Spleen (tissue), 11 donors: ENCODE data around the gene SLC27A1. TPM values are rescaled to one million over a fixed set of nuclear protein-coding genes. Genes with fewer than 3 reads are reported as not detected.
"Not testable (repeated sequence)": the region's sequence is repeated elsewhere in the genome, so short reads cannot be mapped to it uniquely, and the experiment has no call there.

Experiments used
- DNase-seq: peaks from one replicate; pipeline ENCODE4 v3.0.0-alpha.2; 2020
- H3K27ac ChIP-seq, 8 donors: fragments of 200-600 bp; sonication (generic) in 7 of 8; 1 replicate in 4 of 8; 2 replicates in 4 of 8; pipeline versions ENCODE4 v1.5.0 to v1.8.0; 2016 to 2021; ENCODE audit warnings: inconsistent platforms in 4 of 8, mild to moderate bottlenecking in 4 of 8, moderate library complexity in 1 of 8
- H3K27me3 ChIP-seq, 7 donors: fragments of 200-600 bp; sonication (generic) in 6 of 7; replicated peaks in 1 of 7; 1 replicate in 4 of 7; 2 replicates in 3 of 7; pipeline versions ENCODE4 v1.5.0 to v1.8.0; 2016 to 2021; ENCODE audit warnings: inconsistent platforms in 3 of 7, mild to moderate bottlenecking in 1 of 7
- H3K36me3 ChIP-seq, 6 donors: fragments of 200-600 bp; sonication (generic) in 5 of 6; 1 replicate in 4 of 6; 2 replicates in 2 of 6; pipeline versions ENCODE4 v1.5.0 to v1.8.0; 2016 to 2021; ENCODE audit warnings: inconsistent platforms in 2 of 6
- H3K4me1 ChIP-seq, 6 donors: fragments of 200-600 bp; sonication (generic) in 5 of 6; 1 replicate in 3 of 6; 2 replicates in 3 of 6; pipeline versions ENCODE4 v1.5.0 to v1.8.0; 2016 to 2021; ENCODE audit warnings: inconsistent platforms in 3 of 6
- H3K4me3 ChIP-seq, 8 donors: fragments of 200-600 bp; sonication (generic) in 7 of 8; 1 replicate in 4 of 8; 2 replicates in 4 of 8; pipeline versions ENCODE4 v1.5.0 to v1.8.0; 2016 to 2021; ENCODE audit warnings: inconsistent platforms in 4 of 8, mild to moderate bottlenecking in 4 of 8, moderate library complexity in 2 of 8
- H3K9me3 ChIP-seq, 8 donors: fragments of 200-600 bp; sonication (generic) in 7 of 8; 1 replicate in 4 of 8; 2 replicates in 4 of 8; pipeline versions ENCODE4 v1.5.0 to v1.8.0; 2016 to 2021; ENCODE audit warnings: inconsistent platforms in 4 of 8
- CTCF ChIP-seq, 11 experiments: fragments of 200-600 bp in 7 of 11; fragments of 450-650 bp in 4 of 11; sonication (generic) in 4 of 11; IDR thresholded peaks in 8 of 11; conservative IDR thresholded peaks in 3 of 11; 1 replicate in 7 of 11; 2 replicates in 4 of 11; pipeline versions ENCODE4 v1.4.0 to v1.8.0; 2016 to 2021; ENCODE audit warnings: antibody characterized with exemption in 11 of 11, inconsistent platforms in 4 of 11, mild to moderate bottlenecking in 1 of 11
- POLR2A ChIP-seq, 3 donors: fragments of 450-650 bp; IDR thresholded peaks; one replicate each; pipeline ENCODE4 v1.5.1; 2017; ENCODE audit warnings: antibody characterized with exemption in 3 of 3, mild to moderate bottlenecking in 1 of 3
- POLR2AphosphoS5 ChIP-seq, 3 donors: sonication (generic); formaldehyde crosslinking; IDR thresholded peaks; one replicate each; pipeline ENCODE4 v1.5.1; 2017; ENCODE audit warnings: antibody characterized with exemption in 3 of 3
- WGBS, 5 donors: extraction: QIAGEN DNeasy Blood & Tissue Kit in 3 of 5; methylation state at CpG; one replicate each; pipeline versions ENCODE4 v1.1.5 to v1.1.7; 2013 to 2018; 5-methylcytosine and 5-hydroxymethylcytosine counted together
- intact Hi-C: fragments of 100-400 bp; cut with DNase I; formaldehyde crosslinking; loops from one replicate; pipeline ENCODE4 v1.15.0; 2023; ENCODE audit warnings: low total_unique reads
- polyA plus RNA-seq, 3 donors: library from polyadenylated mRNA; stranded (reverse); fragments of 200-250 nt; gene quantifications; one replicate each; pipeline ENCODE4 v1.2.1, GENCODE V29; 2013
- total RNA-seq, 7 donors: library from RNA; depleted of rRNA in 3 of 7; stranded (reverse); fragments of >200 nt in 3 of 7; fragmentation: NEBNext Ultra II Directional in 4 of 7; extraction: Animal tissue kit (Norgen Biotek cat#: 25700) in 4 of 7; gene quantifications; one replicate each; pipeline versions ENCODE4 v1.1.0 to v1.2.1, GENCODE V29; 2016 to 2021
- donor health status: healthy with polysubstance abuse.
- donor health status: DM: no; HTN: no; CAD: no; lungs with moderate emphysema.
- donor health status: DM: no; HTN: no; CAD: no.
- donor health status: Bipolar disorder and iron deficiency.
- donor health status: healthy.
- donor health status: DM: no; HTN: no; CAD: no.
- donor health status: DM: yes; HTN: yes; CAD: no.

Gene SLC27A1
- total and polyA plus RNA-seq, 10 donors = 4.8 to 23.3 (median 14.8) TPM

GRCh38 chr19:17550076-17550667, 79.8 kb downstream of the SLC27A1 start:
- Histone ChIP-seq H3K9me3 (no peaks in the 10 kb centered on the region), H3K4me3 (no peak overlapping the region), H3K4me1 (peaks cover 5 to 26% (median 17%) of the 10 kb centered on the region in 6 donors), H3K36me3 (peaks cover 0 to 41% (median 0%) of the 10 kb centered on the region in 6 donors), H3K27ac (no peak overlapping the region), H3K27me3 (no peaks in the 10 kb centered on the region)
- DNase-seq = no peak
- 91 to 95% (median 92%) methylated on average over 4 of the region's 4 CpGs for WGBS, 5 donors
- intact Hi-C loops = no loop called here
- no peak for TF ChIP-seq POLR2A (IDR thresholded peaks at IDR 0.05)
- TF ChIP-seq CTCF (IDR thresholded peaks at IDR 0.05 in 8 of 11, conservative IDR thresholded peaks at IDR 0.05 in 3 of 11) = no peak

- Histone ChIP-seq H3K4me1 (peaks cover 11 to 47% (median 36%) of the 10 kb centered on the region in 6 donors), H3K36me3 (peaks cover 0 to 36% (median 2%) of the 10 kb centered on the region in 6 donors), H3K27ac (peak overlapping the region in 6 of 8 donors; percentile 55 to 77 (median 66))
- intact Hi-C loops, H3K27me3 ChIP-seq, H3K9me3 ChIP-seq, H3K4me3 ChIP-seq, DNase-seq: not testable (repeated sequence)
- WGBS, 5 donors = 93 to 99% (median 99%) methylated on average over 4 of the region's 4 CpGs
Observed at GRCh38 chr19:17552735-17553134, 82.4 kb downstream of the SLC27A1 start.

GRCh38 chr19:17553256-17553655, 82.9 kb downstream of the SLC27A1 start:
- no peak for DNase-seq
- H3K9me3 ChIP-seq = no peaks in the 10 kb centered on the region
- H3K27me3 ChIP-seq = no peaks in the 10 kb centered on the region
- H3K4me3 ChIP-seq = no peak overlapping the region
- WGBS, 5 donors = 23 to 44% (median 38%) methylated on average over 7 of the region's 7 CpGs
- peaks cover 0 to 35% (median 3%) of the 10 kb centered on the region in 6 donors for H3K36me3 ChIP-seq
- intact Hi-C loops = no loop called here
- H3K27ac ChIP-seq = peak overlapping the region; percentile 10 to 77 (median 62)
- peaks cover 11 to 52% (median 40%) of the 10 kb centered on the region in 6 donors for H3K4me1 ChIP-seq
- TF ChIP-seq POLR2A (IDR thresholded peaks at IDR 0.05) (no peak), POLR2AphosphoS5 (IDR thresholded peaks at IDR 0.05) (peak in 1 of 3 donors; percentile 83), CTCF (IDR thresholded peaks at IDR 0.05 in 8 of 11, conservative IDR thresholded peaks at IDR 0.05 in 3 of 11) (no peak)

GRCh38 chr19:17554968-17555479, 84.7 kb downstream of the SLC27A1 start:
- peaks cover 0 to 41% (median 18%) of the 10 kb centered on the region in 6 donors for H3K36me3 ChIP-seq
- peaks cover 11 to 68% (median 51%) of the 10 kb centered on the region in 6 donors for H3K4me1 ChIP-seq
- H3K27ac ChIP-seq = peak overlapping the region; percentile 27 to 96 (median 91)
- intact Hi-C loops = no loop called here
- TF ChIP-seq POLR2AphosphoS5 (IDR thresholded peaks at IDR 0.05) (no peak), CTCF (IDR thresholded peaks at IDR 0.05 in 8 of 11, conservative IDR thresholded peaks at IDR 0.05 in 3 of 11) (peak in 1 of 11 experiments; percentile 10), POLR2A (IDR thresholded peaks at IDR 0.05) (no peak)
- no peaks in the 10 kb centered on the region for H3K27me3 ChIP-seq
- no peaks in the 10 kb centered on the region for H3K9me3 ChIP-seq
- WGBS, 5 donors = 15 to 17% (median 16%) methylated on average over 16 to 19 of the region's 19 CpGs
- no peak for DNase-seq
- peak overlapping the region; percentile 13 to 99 (median 96) for H3K4me3 ChIP-seq
